GM23248 (cell line): ENCODE results near the gene KPNA5. TPM values are rescaled to one million over a fixed set of nuclear protein-coding genes. Genes with fewer than 3 reads are reported as not detected.

Source experiments
- DNase-seq: peaks from one replicate; pipeline ENCODE4 v3.0.0-alpha.2; 2015
- H2AFZ ChIP-seq: fragments of 200-600 bp; sonication (generic); 2 replicates; pipeline ENCODE4 v1.6.1; 2016; ENCODE audit warnings: antibody characterized with exemption
- H3F3A ChIP-seq: fragments of 200-600 bp; sonication (generic); 2 replicates; pipeline ENCODE4 v1.6.1; 2016; ENCODE audit warnings: mild to moderate bottlenecking, antibody characterized with exemption, mixed run types; ENCODE audit not compliant: insufficient read depth
- H3K27ac ChIP-seq: fragments of 200-600 bp; sonication (generic); 2 replicates; pipeline ENCODE4 v1.5.1; 2016; ENCODE audit warnings: mild to moderate bottlenecking
- H3K27me3 ChIP-seq: fragments of 200-600 bp; sonication (generic); replicated peaks from 2 replicates; pipeline ENCODE4 v1.6.1; 2016; ENCODE audit warnings: mild to moderate bottlenecking; ENCODE audit not compliant: insufficient read depth
- H3K36me3 ChIP-seq: fragments of 200-600 bp; sonication (generic); 2 replicates; pipeline ENCODE4 v1.6.1; 2016; ENCODE audit warnings: low read depth, mild to moderate bottlenecking
- H3K4me1 ChIP-seq: fragments of 200-600 bp; sonication (generic); 2 replicates; pipeline ENCODE4 v1.6.1; 2016; ENCODE audit warnings: mild to moderate bottlenecking; ENCODE audit not compliant: insufficient read depth
- H3K4me2 ChIP-seq: fragments of 200-600 bp; sonication (generic); one replicate; pipeline ENCODE4 v1.6.1; 2016; ENCODE audit warnings: mild to moderate bottlenecking; ENCODE audit not compliant: unreplicated experiment
- H3K4me3 ChIP-seq: fragments of 200-600 bp; sonication (generic); 2 replicates; pipeline ENCODE4 v1.5.1; 2016; ENCODE audit warnings: mild to moderate bottlenecking
- H3K79me2 ChIP-seq: fragments of 200-600 bp; sonication (generic); 2 replicates; pipeline ENCODE4 v1.6.1; 2016; ENCODE audit warnings: mild to moderate bottlenecking; ENCODE audit not compliant: insufficient read depth
- H3K9ac ChIP-seq: fragments of 200-600 bp; sonication (generic); 2 replicates; pipeline ENCODE4 v1.6.1; 2016; ENCODE audit warnings: mild to moderate bottlenecking
- H3K9me2 ChIP-seq: fragments of 200-600 bp; sonication (generic); 2 replicates; pipeline ENCODE4 v1.6.1; 2016; ENCODE audit warnings: mixed run types, mild to moderate bottlenecking, moderate library complexity; ENCODE audit not compliant: insufficient read depth
- H3K9me3 ChIP-seq: fragments of 200-600 bp; sonication (generic); one replicate; pipeline ENCODE4 v1.6.1; 2017; ENCODE audit warnings: low read depth
- H4K20me1 ChIP-seq: fragments of 200-600 bp; sonication (generic); 2 replicates; pipeline ENCODE4 v1.6.0; 2016; ENCODE audit not compliant: insufficient read depth
- EZH2 ChIP-seq: fragments of 200-600 bp; sonication (generic); IDR thresholded peaks from 2 replicates; pipeline ENCODE4 v1.6.1; 2018; ENCODE audit warnings: antibody characterized with exemption, mild to moderate bottlenecking; ENCODE audit not compliant: insufficient read depth, poor library complexity, severe bottlenecking
- EZH2phosphoT487 ChIP-seq: fragments of 200-600 bp; sonication (generic); IDR thresholded peaks from 2 replicates; pipeline ENCODE4 v1.6.1; 2018; ENCODE audit warnings: antibody characterized with exemption, moderate library complexity, mild to moderate bottlenecking, low read depth; ENCODE audit not compliant: insufficient read depth
- WGBS, 2 experiments: methylation state at CpG; one replicate each; pipeline ENCODE4 v1.1.6; 2015 to 2017; ENCODE audit warnings: low lambda C conversion rate in 2 of 2, low coverage in 1 of 2; ENCODE audit errors: missing lambda C conversion rate in 2 of 2; 5-methylcytosine and 5-hydroxymethylcytosine counted together
- in situ Hi-C: fragments of 300-500 bp; cut with MboI; formaldehyde crosslinking; loops from 2 replicates; pipeline ENCODE4 v1.15.0; 2020
- polyA plus RNA-seq: library from polyadenylated mRNA; unstranded; fragments of >200 nt; fragmentation: Nextera tagmentation; extraction: Ambion mirVana; gene quantifications from 2 replicates; pipeline ENCODE4 v1.2.1, GENCODE V29; 2016
- total RNA-seq: library from RNA; depleted of rRNA; stranded (reverse); fragments of >200 nt; shearing (Covaris generic); gene quantifications from 2 replicates; pipeline ENCODE4 v1.2.3, GENCODE V29; 2014

The KPNA5 gene
- total and polyA plus RNA-seq, 2 experiments from 2014 or later: 2.4 to 3.4 TPM

DNA sequence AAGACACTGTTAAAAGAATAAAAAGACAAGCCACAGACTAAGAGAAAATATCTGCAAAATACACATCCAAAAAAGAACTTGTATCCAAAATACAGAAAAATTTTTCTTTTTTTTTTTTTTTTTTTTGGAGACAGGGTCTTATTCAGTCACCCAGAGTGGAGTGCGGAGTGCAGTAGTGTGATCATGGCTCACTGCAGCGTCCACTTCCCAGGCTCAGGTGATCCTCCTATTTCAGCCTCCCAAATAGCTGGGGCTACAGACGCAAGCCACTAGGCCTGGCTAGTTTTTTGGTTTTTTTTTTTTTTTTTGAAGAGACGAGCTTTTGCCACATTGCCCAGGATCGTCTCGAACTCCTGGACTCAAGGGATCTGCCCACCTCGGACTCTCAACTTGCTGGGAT, 15.5 kb upstream of the KPNA5 start:
- 0 out of 2 replicates have a peak overlapping the region, but pooled peaks have one; percentile 1 for H2AFZ ChIP-seq
- H3K4me2 ChIP-seq: peak overlapping the region; percentile 95
- peak overlapping the region; percentile 22; the same call in 1 of the 2 replicates for H3K9ac ChIP-seq
- H3K36me3 ChIP-seq: no peaks in the 10 kb centered on the region
- no peaks in the 10 kb centered on the region for H3F3A ChIP-seq
- peaks cover 28% of the 10 kb centered on the region for H3K4me1 ChIP-seq
- H3K79me2 ChIP-seq: peaks cover 81% of the 10 kb centered on the region
- no peak for DNase-seq
- H3K9me3 ChIP-seq: no peaks in the 10 kb centered on the region
- WGBS, 2 experiments: 71 to 82% methylated on average over 7 of the region's 7 CpGs
- H3K9me2 ChIP-seq: no peaks in the 10 kb centered on the region
- peak overlapping the region; percentile 43; the same call in 1 of the 2 replicates for H3K4me3 ChIP-seq
- no peaks in the 10 kb centered on the region for H4K20me1 ChIP-seq
- in situ Hi-C loops: no loop called here
- H3K27me3 ChIP-seq: no peaks in the 10 kb centered on the region
- H3K27ac ChIP-seq: no peak overlapping the region
- TF ChIP-seq EZH2: no peak
- TF ChIP-seq EZH2phosphoT487: no peak

DNA sequence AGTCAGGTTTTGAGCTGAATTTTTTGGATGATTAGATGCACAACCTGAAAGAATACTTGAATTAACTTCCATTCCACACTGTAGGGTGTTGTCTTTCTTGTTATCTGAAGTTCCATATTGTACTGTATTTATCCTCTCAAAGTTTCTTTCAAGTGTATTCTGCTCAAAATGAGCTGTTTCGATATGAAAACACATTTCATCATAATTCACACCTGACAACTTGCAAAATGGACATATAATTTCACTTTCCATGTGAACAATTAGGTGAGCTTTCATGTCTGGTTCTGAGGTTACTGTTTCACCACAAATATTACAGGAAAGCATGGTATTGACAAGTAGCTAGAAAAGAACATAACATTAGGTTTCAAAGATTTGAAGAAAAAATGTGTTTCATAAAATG, 14.1 kb upstream of the KPNA5 start:
- no peak for TF ChIP-seq EZH2phosphoT487
- TF ChIP-seq EZH2: no peak

DNA sequence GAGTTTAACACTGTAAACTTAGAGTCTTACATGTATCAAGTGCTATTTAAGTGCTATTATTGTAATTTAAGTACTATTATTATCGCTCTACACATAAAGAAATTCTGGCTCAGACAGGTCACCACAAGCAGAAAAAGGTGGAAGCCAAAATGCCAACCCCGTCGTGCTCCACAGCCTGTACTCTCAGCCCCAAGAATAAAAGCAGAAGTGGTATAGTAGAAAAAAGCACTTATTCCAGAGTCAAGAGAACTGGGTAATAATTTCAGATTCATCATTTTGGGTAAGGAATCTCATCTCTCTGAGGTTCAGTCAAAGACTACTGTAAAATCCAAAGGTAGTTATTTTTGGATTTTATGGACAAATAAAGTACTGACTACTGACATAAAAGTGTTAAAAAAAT, 13.4 kb upstream of the KPNA5 start:
- Histone ChIP-seq H3K27me3 (no peaks in the 10 kb centered on the region), H3K4me2 (peak overlapping the region; percentile 95), H3K9ac (peak overlapping the region; percentile 90), H3K27ac (no peak overlapping the region), H2AFZ (peak overlapping the region; percentile 94), H3K36me3 (no peaks in the 10 kb centered on the region), H3F3A (no peaks in the 10 kb centered on the region), H3K4me3 (peak overlapping the region; percentile 98), H3K79me2 (peaks cover 60% of the 10 kb centered on the region), H3K9me2 (no peaks in the 10 kb centered on the region), H4K20me1 (no peaks in the 10 kb centered on the region), H3K4me1 (peaks cover 28% of the 10 kb centered on the region), H3K9me3 (no peaks in the 10 kb centered on the region)
- in situ Hi-C loops: no loop called here
- peak; percentile 17 for DNase-seq
- TF ChIP-seq EZH2: no peak
- no peak for TF ChIP-seq EZH2phosphoT487
- WGBS, 2 experiments: 4 to 5% methylated on average over 3 of the region's 3 CpGs

More for the DNA sequence above, 14.1 kb upstream of the KPNA5 start:
- H3K36me3 ChIP-seq: no peaks in the 10 kb centered on the region
- H3K4me1 ChIP-seq: peaks cover 28% of the 10 kb centered on the region
- peak overlapping the region; percentile 95 for H3K4me2 ChIP-seq
- H3K27ac ChIP-seq: no peak overlapping the region
- H3K27me3 ChIP-seq: no peaks in the 10 kb centered on the region
- H3K79me2 ChIP-seq: peaks cover 67% of the 10 kb centered on the region
- H3F3A ChIP-seq: no peaks in the 10 kb centered on the region
- in situ Hi-C loops: no loop called here
- H3K9me2 ChIP-seq: no peaks in the 10 kb centered on the region
- peak overlapping the region; percentile 43 for H3K4me3 ChIP-seq
- WGBS, 2 experiments: 96 to 100% methylated on average over 1 of the region's 1 CpG
- H3K9ac ChIP-seq: peak overlapping the region; percentile 22; the same call in 1 of the 2 replicates
- H3K9me3 ChIP-seq: no peaks in the 10 kb centered on the region
- H2AFZ ChIP-seq: no peak overlapping the region
- no peaks in the 10 kb centered on the region for H4K20me1 ChIP-seq
- no peak for DNase-seq

DNA sequence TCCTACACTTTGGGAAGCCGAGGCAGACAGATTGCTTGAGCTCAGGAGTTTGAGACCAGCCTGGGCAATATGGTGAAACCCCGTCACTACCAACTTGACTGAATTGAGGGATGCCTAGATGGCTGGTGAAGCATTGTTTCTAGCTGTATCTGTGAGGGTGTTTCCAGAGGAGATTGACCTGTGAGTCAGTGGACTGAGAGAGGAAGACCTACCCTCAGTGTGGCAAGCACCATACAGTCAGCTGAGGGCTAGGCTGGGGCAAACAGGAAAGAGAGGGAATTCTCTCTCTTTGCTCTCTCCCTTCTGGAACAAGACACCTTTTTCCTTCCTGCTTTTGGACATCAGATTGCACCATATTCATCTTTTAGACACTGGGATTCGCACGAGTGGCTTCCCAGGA, 8.7 kb upstream of the KPNA5 start:
- no peaks in the 10 kb centered on the region for H4K20me1 ChIP-seq
- TF ChIP-seq EZH2: no peak
- TF ChIP-seq EZH2phosphoT487: no peak
- WGBS, 2 experiments: 71 to 80% methylated on average over 4 of the region's 4 CpGs
- no peak for DNase-seq
- H2AFZ ChIP-seq: no peak overlapping the region
- H3K4me2 ChIP-seq: no peak overlapping the region
- no peak overlapping the region for H3K9ac ChIP-seq
- H3K27me3 ChIP-seq: no peaks in the 10 kb centered on the region
- H3K4me3 ChIP-seq: no peak overlapping the region
- H3K4me1 ChIP-seq: peaks cover 3% of the 10 kb centered on the region
- no peaks in the 10 kb centered on the region for H3K36me3 ChIP-seq
- H3F3A ChIP-seq: no peaks in the 10 kb centered on the region
- no peaks in the 10 kb centered on the region for H3K9me3 ChIP-seq
- in situ Hi-C loops: no loop called here
- no peak overlapping the region for H3K27ac ChIP-seq
- H3K79me2 ChIP-seq: peaks cover 13% of the 10 kb centered on the region
- no peaks in the 10 kb centered on the region for H3K9me2 ChIP-seq

DNA sequence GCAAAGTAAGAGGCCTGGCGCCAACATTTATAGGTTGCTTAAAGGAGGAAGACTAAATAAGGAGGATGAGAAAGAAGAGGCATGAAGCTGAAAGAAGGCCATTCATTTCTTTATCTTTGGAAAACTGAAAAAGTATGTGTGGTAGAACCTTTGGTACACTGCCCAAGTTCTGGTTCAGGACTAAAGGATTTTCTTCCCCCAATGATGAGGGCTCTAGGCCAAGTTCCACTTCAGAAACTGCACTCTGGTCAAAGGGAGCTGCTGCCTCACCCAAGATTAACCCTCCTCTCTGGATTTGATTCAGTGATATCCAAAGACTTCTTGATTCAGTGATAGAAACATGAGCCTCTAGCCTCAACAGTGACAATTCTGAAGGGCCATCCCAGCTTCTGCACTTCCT, 5.0 kb upstream of the KPNA5 start:
- H3K27ac ChIP-seq: no peak overlapping the region
- in situ Hi-C loops: no loop called here

More for the DNA sequence above, 5.0 kb upstream of the KPNA5 start:
- DNase-seq: no peak
- no peak for TF ChIP-seq EZH2phosphoT487
- no peak for TF ChIP-seq EZH2
- no peaks in the 10 kb centered on the region for H3K9me3 ChIP-seq
- no peaks in the 10 kb centered on the region for H3K4me1 ChIP-seq
- no peak overlapping the region for H2AFZ ChIP-seq
- no peak overlapping the region for H3K4me2 ChIP-seq
- no peaks in the 10 kb centered on the region for H3K27me3 ChIP-seq
- H3K9me2 ChIP-seq: no peaks in the 10 kb centered on the region
- no peak overlapping the region for H3K4me3 ChIP-seq
- H3F3A ChIP-seq: no peaks in the 10 kb centered on the region
- WGBS, 2 experiments: 91 to 100% methylated on average over 1 of the region's 1 CpG
- no peaks in the 10 kb centered on the region for H3K79me2 ChIP-seq
- no peaks in the 10 kb centered on the region for H4K20me1 ChIP-seq
- H3K36me3 ChIP-seq: no peaks in the 10 kb centered on the region
- H3K9ac ChIP-seq: no peak overlapping the region
